KG1 (cell line): ENCODE results near the gene ELMOD3.
"Not testable (repeated sequence)": the region's sequence is repeated elsewhere in the genome, so short reads cannot be mapped to it uniquely, and the experiment has no call there.

Experiments used
- DNase-seq: peaks from one replicate; lab custom pipeline; 2025; lab: John Stamatoyannopoulos, UW

ELMOD3 gene

DNA sequence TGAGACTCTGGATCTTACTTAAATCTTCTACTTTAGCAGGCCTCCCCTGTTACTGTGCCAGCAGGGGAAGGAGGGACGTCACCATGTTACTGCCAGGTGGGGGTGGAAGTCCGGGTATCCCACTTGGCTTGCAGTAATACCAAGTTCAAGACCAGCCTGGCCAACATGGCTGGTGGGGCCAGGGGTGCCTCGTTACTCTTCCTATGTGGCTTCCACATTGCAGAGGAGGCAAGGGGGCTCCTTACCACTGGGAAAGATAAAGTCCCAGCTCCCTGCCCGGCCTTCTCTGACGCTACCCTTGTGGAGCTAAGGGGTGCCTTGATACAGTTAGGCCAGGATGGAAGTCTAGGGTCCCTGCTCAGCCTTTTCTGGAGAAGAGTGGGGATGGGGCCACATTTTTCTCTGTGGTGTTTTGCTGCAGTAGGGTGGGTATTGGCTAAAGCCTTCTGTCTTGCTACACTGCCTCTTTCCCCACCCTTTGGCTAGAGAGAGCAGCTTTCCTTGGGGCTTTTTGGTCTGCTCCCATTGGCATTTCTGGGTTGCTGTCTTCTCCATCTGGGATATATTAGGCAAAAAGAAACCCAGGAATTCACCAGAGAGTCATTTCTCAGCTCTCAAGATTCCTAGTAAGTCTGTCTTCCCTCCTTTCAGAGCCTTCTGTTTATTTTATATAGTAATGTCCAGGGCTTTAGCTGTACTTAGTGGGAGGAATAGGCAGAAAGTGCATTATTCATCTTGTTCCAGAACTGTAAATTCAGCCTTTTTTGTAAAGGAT lies 21.9 kb downstream of the ELMOD3 start:
- no peak for DNase-seq

DNA sequence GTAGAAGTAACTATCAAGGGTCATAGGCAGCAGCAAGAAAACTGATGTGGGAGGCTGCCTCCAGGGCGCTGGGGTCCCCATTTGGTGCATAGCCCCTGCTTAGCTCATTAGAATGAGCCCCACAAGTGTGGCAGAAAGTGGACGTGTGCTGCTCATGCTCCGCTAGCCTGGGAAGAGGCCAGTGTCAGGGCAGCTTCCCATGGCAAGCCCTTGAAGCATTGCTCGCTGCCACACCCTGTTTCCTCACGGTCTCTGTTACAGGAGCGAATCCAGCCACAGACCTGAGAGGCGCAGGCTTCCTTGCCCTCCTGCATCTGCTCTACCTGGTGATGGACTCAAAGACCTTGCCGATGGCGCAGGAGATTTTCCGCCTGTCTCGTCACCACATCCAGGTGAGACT lies 22.5 kb downstream of the ELMOD3 start:
- no peak for DNase-seq

DNA sequence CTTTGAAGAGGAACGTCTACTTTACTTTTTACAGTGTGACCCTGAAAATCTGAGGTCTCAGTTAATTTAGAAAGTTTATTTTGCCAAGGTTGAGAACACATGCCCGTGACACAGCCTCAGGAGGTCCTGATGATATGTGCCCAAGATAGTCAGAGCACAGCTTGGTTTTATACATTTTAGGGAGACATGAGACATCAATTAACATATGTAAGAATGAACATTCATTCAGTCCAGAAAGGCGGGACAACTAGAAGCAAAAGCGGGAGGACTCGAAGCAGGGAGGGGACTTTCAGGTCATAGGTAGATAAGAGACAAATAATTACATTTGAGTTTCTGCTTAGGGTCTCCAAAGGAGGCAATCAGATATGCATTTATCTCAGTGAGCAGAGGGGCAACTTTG lies 23.7 kb downstream of the ELMOD3 start:
- DNase-seq: no peak

DNA sequence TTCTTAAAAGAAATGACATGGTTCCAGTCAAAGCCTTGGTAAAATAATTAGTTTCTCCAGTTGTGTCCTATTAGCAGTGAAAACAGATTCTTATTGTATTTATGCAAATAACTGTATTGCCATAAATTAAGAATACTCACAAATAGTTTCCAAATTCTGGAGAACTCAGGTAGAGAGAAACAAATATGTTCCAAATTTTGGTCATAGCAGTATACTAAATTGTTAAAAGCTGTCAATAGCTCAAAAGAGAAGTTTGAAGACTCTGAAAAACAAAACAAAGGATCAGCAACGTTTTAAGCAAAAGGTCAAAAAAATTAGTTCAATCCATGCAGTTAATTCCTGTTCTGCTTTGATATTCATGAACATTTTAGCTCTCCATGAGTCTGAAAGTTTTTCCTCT lies 25.5 kb downstream of the ELMOD3 start:
- no peak for DNase-seq

DNA sequence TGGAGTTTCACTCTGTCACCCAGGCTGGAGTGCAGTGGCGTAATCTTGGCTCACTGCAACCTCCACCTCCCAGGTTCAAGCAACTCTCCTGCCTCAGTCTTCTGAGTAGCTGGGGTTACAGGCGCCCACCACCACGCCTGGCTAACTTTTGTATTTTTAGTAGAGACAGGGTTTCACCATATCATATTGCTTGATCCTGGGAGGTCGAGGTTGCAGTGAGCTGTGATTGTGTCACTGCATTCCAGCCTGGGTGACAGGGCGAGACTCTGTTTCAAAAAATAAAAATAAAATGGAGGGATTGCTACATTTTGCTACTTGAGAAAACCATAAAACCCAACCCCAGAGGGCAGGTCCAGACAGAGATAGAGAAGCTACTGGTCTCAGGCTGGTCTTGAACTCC lies 28.6 kb downstream of the ELMOD3 start:
- not testable (repeated sequence) for DNase-seq

DNA sequence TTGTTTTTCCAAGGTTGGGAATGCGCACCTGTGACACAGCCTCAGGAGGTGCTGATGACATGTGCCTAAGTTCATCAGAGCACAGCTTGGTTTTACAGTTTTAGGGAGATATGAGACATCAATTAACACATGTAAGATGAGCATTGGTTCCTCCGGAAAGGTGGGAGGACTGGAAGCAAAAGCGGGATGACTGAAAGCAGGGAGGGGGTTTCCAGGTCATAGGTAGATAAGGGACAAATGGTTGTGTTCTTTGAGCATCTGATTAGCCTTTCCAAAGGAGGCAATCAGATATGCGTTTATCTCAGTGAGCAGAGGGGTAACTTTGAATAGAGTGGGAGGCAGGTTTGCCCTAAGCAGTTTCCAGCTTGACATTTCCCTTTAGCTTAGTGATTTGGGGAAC lies 29.3 kb downstream of the ELMOD3 start:
- no peak for DNase-seq

DNA sequence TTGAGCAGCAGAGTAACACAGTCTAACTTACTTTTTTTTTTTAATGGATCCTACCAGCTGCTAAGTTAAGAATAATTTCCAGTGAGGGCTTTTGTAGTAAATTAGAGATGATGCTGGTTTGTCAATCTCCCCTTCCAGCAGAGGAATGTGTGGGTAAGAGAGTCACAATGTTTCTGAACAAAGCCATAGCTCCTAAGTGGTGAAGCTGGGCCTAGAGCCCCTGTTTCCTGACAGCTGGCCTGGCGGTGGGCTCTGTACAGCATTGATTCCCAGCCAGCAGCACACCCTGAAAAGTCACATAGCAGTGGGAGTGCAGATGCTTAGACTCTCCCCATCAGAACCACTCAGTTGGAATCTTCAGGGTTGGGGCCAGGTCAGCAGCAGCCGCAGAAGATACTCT lies 31.2 kb downstream of the ELMOD3 start:
- no peak for DNase-seq

DNA sequence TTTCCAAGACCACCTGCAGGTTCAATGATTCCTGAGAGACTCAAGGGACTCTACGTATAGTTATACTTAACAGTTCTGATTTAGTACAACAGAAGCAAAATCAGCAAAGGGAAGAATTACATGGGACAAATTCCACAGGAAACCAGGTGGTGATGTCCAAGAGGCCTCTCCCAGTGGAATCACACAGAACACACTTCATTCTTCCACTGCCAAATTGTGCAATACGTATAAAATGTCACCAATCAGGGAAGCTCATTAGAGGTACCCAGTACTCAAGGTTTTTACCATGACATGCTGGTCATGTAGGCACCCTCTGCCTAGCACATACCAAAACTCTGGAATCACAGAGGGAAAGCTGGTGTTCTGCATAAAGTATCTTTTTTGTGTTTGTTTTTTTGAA lies 33.2 kb downstream of the ELMOD3 start:
- DNase-seq: no peak

DNA sequence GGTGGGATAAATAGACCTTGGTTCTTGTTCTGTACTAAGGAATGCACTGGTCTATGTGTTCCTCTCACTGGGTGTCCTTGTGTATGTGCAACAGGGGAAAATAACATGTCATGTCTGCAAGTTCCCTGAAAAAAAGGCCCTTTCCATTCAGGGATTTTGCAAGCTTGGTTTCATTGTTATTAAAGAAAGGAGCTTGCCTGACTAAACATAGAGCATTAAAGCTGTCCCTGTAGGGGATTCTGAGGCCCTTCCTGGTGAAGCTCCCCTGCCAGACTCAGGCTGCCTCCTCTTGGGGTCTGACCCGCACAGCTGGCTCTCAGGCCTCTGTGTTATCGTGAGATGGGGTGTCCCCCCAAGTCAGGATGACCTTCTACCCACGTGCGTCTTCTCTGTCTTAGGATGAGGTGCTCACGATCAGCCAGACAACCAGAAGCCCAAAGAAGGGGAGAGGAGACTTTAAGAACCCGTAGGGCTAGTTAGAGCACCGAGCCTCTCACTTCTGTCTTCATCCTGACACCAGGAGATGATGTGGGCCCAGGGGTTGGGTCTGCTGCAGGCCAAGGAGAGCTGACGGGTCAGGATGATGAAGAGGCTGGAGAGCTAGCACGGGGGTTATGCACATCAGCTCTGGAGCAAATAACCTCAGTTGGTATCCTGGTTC lies 34.4 kb downstream of the ELMOD3 start:
- DNase-seq: no peak

DNA sequence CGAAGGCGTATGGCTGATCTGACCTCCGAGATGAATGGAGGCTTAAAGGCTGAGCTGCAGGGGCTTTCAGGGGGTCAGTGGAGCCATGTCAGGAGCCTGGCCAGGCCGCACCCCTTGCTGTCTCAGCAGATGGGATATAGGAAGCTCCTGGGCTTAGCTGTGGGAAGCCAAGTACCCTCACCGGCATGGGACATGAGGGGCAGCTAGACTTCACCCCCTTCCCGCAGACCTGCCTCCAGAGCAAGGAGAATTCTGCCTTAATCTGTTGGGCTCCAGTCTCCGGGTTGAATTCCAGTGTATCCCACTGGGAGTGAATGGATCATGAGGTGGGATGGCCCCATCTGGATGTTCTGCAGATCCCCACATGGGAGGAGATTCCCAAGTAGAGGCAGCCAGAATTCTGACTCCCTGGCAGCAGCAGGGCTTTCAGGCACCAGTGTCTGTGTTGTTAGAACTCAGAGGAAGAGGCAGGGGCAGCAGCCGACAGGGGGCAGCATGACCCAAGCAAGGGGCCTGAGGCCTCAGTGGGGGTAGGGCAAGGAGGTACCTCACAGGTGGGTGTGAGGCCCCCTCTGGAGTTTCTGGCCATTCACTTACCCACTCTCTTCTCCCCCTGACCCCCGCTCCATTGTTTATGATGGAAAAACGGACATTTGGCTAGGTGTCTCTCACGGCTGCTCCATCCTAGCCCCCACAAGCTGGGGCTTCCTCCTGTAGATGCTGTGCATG lies 36.5 kb downstream of the ELMOD3 start:
- no peak for DNase-seq

DNA sequence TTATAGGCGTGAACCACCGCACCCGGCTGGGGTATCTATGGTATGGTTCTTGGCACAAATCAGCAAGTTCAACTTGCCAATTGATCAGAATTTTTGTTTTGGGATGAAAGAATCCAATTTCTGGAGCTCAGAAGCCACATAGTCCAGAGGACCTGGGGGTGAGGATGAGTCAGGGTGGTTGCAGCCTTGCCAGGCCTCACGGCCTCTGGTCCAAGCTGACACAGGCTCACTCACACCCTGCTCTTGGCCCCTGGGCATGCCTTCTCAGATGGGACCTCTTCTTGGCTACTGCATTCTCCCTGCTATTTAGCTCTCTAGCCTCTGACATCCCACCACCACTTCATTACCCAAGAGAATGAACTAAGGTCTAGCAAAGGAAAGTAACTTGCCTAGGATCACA lies 39.3 kb downstream of the ELMOD3 start:
- no peak for DNase-seq

DNA sequence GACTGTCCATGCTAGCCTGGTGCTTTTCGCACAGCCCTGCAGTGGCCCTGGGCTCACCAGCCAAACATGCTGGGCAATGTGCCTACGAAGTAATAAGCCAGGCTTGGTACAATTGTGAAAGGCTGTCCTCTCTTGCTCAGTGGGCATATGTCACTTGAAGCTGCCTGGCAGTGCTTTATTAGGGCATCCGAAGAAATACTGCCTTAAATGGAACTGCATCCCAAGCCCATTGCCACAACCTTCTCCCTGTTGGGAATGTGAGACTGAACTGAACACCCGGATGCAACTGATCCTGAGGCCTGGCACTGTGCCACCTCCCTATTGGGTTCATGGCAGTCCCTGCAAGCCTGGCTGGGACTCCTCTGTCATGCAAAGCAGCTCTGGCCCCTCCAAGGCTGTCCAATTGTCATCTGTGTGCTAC lies 39.7 kb downstream of the ELMOD3 start:
- DNase-seq: no peak

DNA sequence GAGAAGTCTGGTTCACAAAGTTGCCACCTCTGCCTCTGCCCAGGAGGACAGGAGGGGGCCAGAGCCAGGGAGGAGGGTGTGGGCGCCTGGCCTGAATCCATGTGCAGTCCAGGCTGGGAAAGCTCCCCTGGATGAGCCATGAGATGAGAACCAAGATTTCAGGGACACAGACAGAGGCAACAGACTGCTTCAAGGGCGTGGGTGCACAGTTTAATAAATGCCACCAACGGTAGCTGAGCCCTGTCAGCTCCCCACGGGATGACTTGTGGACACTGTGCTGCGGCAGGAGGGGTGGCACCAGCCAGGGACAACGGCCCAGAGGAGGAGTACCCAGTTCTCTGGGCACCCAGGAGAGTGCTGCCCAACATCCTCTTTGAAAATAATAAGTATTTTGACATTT lies 40.4 kb downstream of the ELMOD3 start:
- no peak for DNase-seq

DNA sequence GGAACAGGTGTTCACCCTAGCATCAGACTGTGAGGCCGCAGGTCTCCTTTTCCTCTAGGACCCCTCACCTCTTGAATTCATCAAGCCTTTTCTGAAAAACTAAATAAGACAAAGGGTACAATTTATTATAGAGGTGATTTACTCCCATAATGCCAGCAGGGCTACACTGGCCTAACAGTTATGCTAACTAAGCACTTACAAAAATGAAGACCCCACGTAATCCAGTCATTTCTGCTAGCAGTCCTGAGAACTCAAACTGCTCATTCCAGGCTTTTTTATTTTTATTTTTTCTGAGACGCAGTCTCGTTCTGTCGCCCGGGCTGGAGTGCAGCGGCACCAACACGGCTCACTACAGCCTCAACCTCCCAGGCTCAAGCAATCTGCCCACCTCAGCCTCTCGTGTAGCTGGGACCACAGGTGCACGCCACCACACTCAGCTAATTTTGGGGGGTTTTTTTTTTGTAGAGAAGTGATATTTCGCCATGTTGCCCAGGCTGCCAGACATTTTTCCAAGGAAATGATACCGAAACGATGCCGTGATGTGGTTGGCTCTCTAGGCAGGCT lies 41.4 kb downstream of the ELMOD3 start:
- DNase-seq: no peak

DNA sequence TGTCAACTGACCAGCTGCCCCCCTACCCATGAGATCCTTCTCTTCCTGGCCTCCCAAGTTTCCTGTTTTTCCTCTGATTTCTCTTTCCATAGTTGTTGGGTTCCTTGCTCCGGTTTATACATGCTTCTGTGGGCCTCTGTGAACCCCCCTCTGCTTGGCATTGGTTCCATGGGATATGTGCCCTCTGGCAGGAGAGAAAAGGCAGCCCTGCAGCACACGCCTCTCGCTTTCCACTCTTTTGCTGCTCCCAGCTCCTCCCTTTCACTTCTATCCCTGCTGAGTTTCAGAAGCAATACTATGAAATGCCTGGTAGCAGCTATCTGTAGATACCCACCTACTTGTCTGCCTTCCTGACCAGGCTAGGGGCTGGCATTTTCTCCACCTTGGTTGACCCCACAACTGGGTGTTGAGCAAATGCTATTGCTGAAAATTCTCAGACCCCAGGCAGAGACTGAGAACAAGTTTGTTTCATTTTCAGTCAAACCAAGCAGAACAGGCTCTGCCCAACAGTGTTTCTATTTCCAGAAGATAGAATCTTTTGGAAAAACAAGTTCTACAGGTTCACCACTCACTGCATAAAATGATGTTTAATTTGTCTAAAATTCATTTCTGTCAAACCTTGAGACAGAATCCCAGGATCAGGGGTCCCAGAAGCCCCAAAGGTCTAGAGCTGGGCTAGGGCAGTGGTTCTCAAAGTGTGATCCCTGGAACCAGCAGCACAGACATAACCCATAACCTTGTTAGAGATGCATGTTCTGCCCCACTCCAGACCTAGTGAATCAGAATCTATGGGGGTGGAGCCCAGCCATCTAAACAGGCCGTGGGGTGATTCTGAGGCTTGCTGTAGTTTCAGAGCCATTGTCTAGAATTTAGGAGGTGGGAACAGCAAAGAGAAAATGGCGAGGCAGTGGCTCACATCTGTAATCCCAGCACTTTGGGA lies 42.2 kb downstream of the ELMOD3 start:
- DNase-seq: no peak

DNA sequence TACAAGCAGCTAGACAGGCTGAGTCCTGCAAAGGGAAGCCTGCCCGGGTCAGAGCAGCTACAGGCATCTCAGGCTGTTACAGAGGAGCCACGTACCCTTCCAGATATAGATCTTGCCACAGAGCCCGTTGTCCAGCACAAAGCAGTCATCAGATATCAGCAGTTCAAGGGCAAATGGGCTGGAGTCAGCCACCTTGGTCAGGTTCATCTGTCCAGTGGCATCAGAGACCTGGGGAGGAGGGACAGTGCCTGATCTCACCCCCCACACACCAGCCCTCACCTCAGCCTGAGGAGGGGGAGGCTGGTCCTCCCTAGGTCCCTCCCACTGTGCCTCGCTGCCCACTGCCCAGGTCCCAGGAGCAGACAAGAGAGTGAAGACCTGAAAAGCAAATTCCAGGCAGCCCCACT lies 43.4 kb downstream of the ELMOD3 start:
- DNase-seq: no peak

DNA sequence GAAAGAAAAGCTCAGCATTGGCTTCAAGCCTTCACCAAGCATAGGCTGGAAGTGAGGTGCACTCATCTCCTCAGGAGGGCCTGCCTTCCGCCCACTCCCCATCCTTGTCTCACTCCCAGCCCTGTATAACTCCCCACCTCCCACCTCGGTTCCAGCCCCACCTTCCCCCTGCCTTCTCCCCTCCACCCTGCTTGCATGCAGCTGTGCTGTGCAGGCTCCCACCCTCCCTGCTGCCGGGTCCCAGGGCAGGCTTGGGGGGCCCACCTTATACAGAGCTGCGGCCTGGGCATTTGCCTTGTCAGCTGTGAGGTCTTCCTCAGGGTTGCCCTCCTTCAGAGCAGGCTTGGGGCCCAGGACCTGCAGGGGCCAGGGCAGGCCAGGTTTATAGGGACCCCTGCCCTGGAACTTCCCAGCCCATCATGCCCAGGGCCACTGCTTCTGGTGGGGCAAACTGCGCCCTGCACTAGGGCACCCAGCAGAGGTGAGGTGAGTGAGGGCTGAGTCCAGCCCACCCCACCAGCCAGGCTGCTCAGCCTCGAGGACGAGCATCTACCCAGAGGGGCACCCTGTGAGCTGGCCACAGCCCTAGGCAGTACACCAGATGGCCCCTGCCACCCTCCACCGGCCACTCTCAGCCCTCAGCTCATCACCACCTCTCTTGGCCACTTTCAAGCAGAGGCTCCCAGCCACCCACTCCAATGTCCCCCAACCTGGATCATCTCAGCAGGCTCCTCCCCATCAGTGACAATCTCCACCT lies 44.0 kb downstream of the ELMOD3 start:
- DNase-seq: no peak

DNA sequence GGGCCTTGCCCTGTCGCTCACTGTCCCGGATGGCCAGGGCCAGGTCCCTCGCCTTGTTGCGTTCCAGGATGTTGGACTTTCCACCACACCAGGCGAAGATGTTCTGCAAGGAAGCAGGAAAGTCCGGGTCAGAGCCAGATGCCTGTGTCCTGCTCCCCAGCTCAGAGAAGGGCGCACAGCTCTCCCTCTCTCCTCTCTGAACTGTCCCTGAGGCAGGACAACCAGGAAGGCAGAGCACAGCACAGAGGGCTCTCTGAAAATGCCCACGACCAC lies 44.5 kb downstream of the ELMOD3 start:
- DNase-seq: no peak

DNA sequence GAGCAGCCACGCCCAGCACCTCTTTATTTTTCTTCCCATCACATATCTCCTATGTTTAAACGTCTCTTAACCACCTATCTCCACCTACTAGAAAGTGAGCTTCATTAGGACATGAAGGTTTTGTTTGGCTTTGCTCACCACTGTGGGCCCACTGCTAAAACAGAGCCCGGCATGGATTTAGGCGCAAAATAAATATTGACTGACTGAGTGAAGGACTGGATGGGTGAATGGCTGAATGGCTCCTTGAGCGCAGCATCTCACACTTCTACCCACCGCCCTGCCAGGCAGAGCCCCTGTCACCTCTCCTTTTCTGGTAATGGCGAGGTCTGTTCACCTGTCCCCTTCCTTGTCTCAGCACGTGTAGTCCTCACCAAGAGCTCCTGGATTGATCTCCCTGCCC lies 45.5 kb downstream of the ELMOD3 start:
- DNase-seq: no peak

DNA sequence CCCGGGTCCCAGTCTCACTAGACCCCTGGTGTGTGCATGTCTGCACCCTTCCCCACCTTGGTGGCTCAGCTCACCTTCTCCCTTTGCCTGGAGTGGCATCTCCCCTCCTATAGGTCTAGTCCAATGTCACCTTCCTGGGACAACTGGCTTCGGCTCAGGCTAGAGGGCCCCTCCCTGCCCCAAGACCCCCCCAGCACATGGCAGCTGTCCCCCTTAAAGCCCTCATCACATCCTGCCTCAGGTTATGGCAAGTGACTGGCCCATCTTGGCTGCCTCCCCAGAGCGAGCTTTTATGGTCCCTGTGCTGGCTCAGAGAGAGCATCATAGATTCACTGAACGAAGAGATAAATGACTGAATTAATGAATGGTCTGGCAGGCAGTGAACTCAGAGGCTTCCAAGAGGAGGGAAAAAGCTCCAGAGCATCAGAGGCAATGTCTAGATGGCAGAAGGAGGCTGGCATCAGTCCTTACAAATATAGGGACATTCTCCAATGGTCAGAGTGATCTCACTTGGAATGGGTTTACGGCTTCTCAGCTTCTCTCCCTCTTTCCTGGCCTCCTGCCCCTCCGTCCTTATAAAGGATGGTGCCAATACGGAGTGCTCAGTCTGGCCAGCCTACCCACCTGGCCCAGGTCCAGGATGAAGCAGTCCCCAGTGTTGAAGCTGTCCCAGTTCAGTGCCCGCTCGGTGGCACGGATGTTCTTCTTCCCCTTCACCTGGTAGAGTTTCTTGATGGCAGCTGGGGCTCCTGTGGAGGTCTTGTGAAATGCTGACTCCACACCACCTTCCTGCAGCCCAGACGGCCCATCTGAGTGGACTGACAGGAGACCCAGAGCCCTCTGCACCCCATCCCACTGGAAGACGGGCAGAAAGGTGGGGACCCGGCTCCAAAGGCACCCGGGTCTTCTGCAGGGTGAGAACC lies 46.2 kb downstream of the ELMOD3 start:
- no peak for DNase-seq
